Body of pancreas (tissue), 4 donors: ENCODE results near the gene PPP4R4. TPM values are rescaled to one million over a fixed set of nuclear protein-coding genes. Genes with fewer than 3 reads are reported as not detected.

ENCODE experiments used
- ATAC-seq: fragments of 150-250 bp; one replicate; pipeline ENCODE4 v1.9.1; 2016
- DNase-seq, 4 donors: peaks; one replicate each; pipeline ENCODE4 v3.0.0-alpha.2; 2019
- H3K27ac ChIP-seq, 4 donors: fragments of 200-600 bp; sonication (generic); 1 replicate in 3 of 4; 2 replicates in 1 of 4; pipeline versions ENCODE4 v1.5.1 to v1.6.1; 2016 to 2019; ENCODE audit warnings: mild to moderate bottlenecking in 1 of 4, mixed read lengths in 1 of 4, moderate library complexity in 1 of 4
- H3K27me3 ChIP-seq, 2 donors: fragments of 200-600 bp; sonication (generic); one replicate each; pipeline ENCODE4 v1.6.0; 2016; ENCODE audit warnings: mild to moderate bottlenecking in 1 of 2
- H3K36me3 ChIP-seq, 2 donors: fragments of 200-600 bp; sonication (generic); replicated peaks in 1 of 2; 2 replicates each; pipeline ENCODE4 v1.5.1; 2016; ENCODE audit warnings: low read depth in 2 of 2; ENCODE audit not compliant: insufficient read depth in 1 of 2
- H3K4me1 ChIP-seq: fragments of 200-600 bp; sonication (generic); one replicate; pipeline ENCODE4 v1.6.0; 2016
- H3K4me3 ChIP-seq, 2 donors: fragments of 200-600 bp; sonication (generic); 1 replicate in 1 of 2; 2 replicates in 1 of 2; pipeline ENCODE4 v1.5.1; 2016 to 2019
- H3K9me3 ChIP-seq, 3 donors: fragments of 200-600 bp; sonication (generic); 1 replicate in 2 of 3; 2 replicates in 1 of 3; pipeline ENCODE4 v1.5.1; 2016
- POLR2A ChIP-seq, 3 donors: fragments of 450-650 bp; IDR thresholded peaks; one replicate each; pipeline ENCODE4 v1.6.1; 2016; ENCODE audit warnings: antibody characterized with exemption in 3 of 3, mild to moderate bottlenecking in 2 of 3
- WGBS, 2 donors: methylation state at CpG; one replicate each; pipeline ENCODE4 v1.1.5; 2017; 5-methylcytosine and 5-hydroxymethylcytosine counted together
- intact Hi-C: fragments of 100-400 bp; cut with DNase I; formaldehyde crosslinking; loops from one replicate; pipeline ENCODE4 v1.15.1; 2023
- total RNA-seq, 2 donors: library from RNA; depleted of rRNA; stranded (reverse); fragments of >200 nt; gene quantifications; one replicate each; pipeline ENCODE4 v1.1.0, GENCODE V29; 2016
- TF ChIP-seq, protein P1 (sequence below), 7 experiments: fragments of 450-650 bp in 4 of 7; fragments of 200-600 bp in 3 of 7; sonication (generic) in 3 of 7; IDR thresholded peaks; one replicate each; pipeline ENCODE4 v1.5.1; 2016 to 2019; ENCODE audit warnings: antibody characterized with exemption in 7 of 7

Gene PPP4R4
- total RNA-seq, 2 donors from 2014 or later: 1.3 to 2.6 TPM

DNA sequence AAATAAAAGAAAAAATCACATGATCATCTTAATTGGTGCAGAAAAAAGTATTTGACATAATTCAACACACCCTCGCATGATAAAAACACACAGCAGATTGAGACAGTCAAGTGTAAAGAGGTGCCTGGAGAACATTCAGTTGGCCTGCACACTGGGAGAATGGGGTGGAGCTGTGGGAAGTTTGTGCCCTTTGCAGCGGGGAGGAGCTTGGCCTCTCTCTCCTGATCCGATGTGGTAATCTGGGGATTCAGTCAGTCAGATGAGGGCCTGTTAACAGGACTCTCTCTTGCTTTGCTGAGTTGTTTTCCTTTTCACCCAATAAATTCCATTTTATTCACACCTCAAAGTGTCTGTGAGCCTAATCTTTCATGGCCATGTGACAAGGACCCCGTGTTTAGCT, 143.1 kb downstream of the PPP4R4 start:
- H3K36me3 ChIP-seq: no peaks in the 10 kb centered on the region
- DNase-seq: peak in 3 of 4 donors; percentile 24 to 48 (median 46)
- H3K27ac ChIP-seq: peak overlapping the region in 2 of 4 donors; percentile 16 to 34
- no peaks in the 10 kb centered on the region for H3K27me3 ChIP-seq
- peak in 2 of 3 donors; percentile 15 to 19 for TF ChIP-seq POLR2A (IDR thresholded peaks at IDR 0.05)
- TF ChIP-seq, protein P1, sequence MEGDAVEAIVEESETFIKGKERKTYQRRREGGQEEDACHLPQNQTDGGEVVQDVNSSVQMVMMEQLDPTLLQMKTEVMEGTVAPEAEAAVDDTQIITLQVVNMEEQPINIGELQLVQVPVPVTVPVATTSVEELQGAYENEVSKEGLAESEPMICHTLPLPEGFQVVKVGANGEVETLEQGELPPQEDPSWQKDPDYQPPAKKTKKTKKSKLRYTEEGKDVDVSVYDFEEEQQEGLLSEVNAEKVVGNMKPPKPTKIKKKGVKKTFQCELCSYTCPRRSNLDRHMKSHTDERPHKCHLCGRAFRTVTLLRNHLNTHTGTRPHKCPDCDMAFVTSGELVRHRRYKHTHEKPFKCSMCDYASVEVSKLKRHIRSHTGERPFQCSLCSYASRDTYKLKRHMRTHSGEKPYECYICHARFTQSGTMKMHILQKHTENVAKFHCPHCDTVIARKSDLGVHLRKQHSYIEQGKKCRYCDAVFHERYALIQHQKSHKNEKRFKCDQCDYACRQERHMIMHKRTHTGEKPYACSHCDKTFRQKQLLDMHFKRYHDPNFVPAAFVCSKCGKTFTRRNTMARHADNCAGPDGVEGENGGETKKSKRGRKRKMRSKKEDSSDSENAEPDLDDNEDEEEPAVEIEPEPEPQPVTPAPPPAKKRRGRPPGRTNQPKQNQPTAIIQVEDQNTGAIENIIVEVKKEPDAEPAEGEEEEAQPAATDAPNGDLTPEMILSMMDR (IDR thresholded peaks at IDR 0.05): no peak
- no peaks in the 10 kb centered on the region for H3K4me1 ChIP-seq
- peak; percentile 68 for ATAC-seq
- no peaks in the 10 kb centered on the region for H3K9me3 ChIP-seq
- no peak overlapping the region for H3K4me3 ChIP-seq
- intact Hi-C loops: no loop called here
- WGBS, 2 donors: 35 to 36% methylated on average over 4 of the region's 4 CpGs

DNA sequence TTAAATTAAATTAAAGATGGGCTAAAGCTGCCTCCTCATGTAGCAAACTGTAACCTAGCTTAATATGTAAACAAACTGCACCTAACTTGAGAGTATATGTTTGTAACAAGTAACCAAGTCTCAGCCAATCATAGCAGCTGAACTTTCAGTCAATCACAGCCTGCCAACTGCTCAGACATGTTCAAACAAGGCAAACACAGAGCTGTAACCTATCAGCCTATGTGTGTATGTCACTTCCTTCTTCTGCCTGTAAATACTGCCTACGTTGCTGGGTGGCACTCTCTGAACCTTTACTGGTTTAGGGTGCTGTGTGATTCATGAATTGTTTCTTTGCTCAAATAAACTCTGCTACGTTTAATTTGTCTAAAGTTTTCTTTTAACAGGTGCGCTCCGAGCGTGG, 146.1 kb downstream of the PPP4R4 start:
- DNase-seq (peak in 2 of 4 donors; percentile 12 to 22), ATAC-seq (peak; percentile 55)
- Histone ChIP-seq H3K4me3 (no peak overlapping the region), H3K9me3 (no peaks in the 10 kb centered on the region), H3K27me3 (no peaks in the 10 kb centered on the region), H3K27ac (peak overlapping the region in 3 of 4 donors; percentile 53 to 77 (median 72)), H3K4me1 (no peaks in the 10 kb centered on the region), H3K36me3 (no peaks in the 10 kb centered on the region)
- intact Hi-C loops: no loop called here
- TF ChIP-seq POLR2A (IDR thresholded peaks at IDR 0.05): no peak
- TF ChIP-seq, protein P1 (IDR thresholded peaks at IDR 0.05): no peak
- WGBS, 2 donors: 32 to 41% methylated on average over 5 of the region's 5 CpGs

- H3K36me3 ChIP-seq: no peaks in the 10 kb centered on the region
- no peak overlapping the region for H3K4me3 ChIP-seq
- H3K27ac ChIP-seq: peak overlapping the region in 3 of 4 donors; percentile 53 to 77 (median 72)
- TF ChIP-seq, protein P1 (IDR thresholded peaks at IDR 0.05): no peak
- no peak for TF ChIP-seq POLR2A (IDR thresholded peaks at IDR 0.05)
- ATAC-seq (no peak), DNase-seq (no peak)
- H3K27me3 ChIP-seq: no peaks in the 10 kb centered on the region
- no peaks in the 10 kb centered on the region for H3K4me1 ChIP-seq
- 83 to 100% methylated on average over 1 to 5 of the region's 5 CpGs for WGBS, 2 donors
- intact Hi-C loops: no loop called here
- H3K9me3 ChIP-seq: no peaks in the 10 kb centered on the region
Measured at GRCh38 chr14:94321421-94322271, 147.5 kb downstream of the PPP4R4 start.

DNA sequence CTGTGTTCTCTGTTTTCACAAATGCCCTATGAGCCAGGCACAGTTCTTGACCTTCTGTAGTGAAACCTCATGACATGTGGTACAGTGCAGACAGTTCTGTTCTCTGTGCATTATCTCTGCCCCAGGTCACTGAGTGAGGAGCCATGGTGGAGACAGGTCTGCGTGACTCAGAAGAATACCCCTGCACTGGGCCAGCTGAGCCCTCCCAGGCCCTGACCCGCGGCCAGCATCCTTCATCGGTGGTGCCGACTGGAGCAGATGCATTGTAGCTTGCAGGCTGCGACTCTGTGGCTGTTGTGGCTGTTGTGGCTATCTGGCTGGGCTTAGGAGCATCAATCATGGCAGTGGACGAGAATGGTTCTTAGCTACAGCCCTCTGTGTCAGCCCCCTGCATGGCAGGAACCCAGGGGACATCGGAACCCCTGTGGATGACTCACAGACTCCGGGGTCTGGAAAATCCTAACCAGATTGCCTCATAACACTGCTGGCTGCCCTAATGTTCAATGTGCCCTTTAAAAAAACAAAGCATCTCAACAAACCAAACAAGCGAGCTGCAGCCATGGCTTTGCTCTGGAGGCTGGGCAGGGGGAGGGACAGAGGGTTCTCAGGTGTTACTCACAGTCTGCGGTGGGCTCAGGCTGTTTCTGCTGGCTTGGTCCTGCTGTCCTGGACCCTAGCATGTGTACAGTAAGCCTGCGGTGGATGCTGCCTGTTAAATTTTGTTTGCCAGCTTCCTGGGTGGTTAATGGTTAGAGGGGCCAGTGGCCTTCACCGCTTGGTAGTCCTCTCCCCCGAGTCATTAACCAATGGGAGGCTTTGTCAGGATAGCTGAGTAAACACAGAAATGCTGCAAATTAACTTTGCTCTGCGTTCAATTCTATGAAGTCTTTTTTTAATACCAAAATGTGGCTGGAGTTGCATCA, 148.8 kb downstream of the PPP4R4 start, which contains the start of gene SERPINA6:
SERPINA6 (minus strand) TSS at position 689 of the 923 bp plus-strand sequence. CDS start 8,688 bp downstream, outside the sequence.
- WGBS, 2 donors: 15 to 24% methylated on average over 11 to 15 of the region's 15 CpGs
- H3K36me3 ChIP-seq: no peaks in the 10 kb centered on the region
- peak; percentile 85 for ATAC-seq
- no peaks in the 10 kb centered on the region for H3K4me1 ChIP-seq
- peak within 1 kb of the TSS in 3 of 4 donors; percentile 71 to 77 (median 72) for H3K27ac ChIP-seq
- DNase-seq: peak; percentile 29 to 63 (median 42)
- no peaks in the 10 kb centered on the region for H3K9me3 ChIP-seq
- TF ChIP-seq, protein P1 (IDR thresholded peaks at IDR 0.05): no peak
- TF ChIP-seq POLR2A (IDR thresholded peaks at IDR 0.05): peak in 2 of 3 donors; percentile 46 to 54
- H3K4me3 ChIP-seq: no peak within 1 kb of the TSS
- no peaks in the 10 kb centered on the region for H3K27me3 ChIP-seq
- intact Hi-C loops: no loop called here
